Stimulated activated CD4-positive, alpha-beta T cell treated with anti-CD3 and anti-CD28 coated beads, Interleukin-4, amount 100 ng/mL, for 48 hours (primary cell): Measurements from ENCODE around the gene CD164L2.
A peak's percentile ranks its signal among the peaks of the same experiment; 100 is the strongest.

Experiments used
- DNase-seq, 2 donors: peaks; one replicate each; pipeline ENCODE4 v3.0.0-alpha.2; 2020; ENCODE audit warnings: low read depth in 2 of 2

Gene CD164L2

GRCh38 chr1:27363766-27364695 lies 19.1 kb downstream of the CD164L2 start:
- no peak for DNase-seq

- no peak for DNase-seq
These were observed 21.6 kb downstream of the CD164L2 start for GRCh38 chr1:27361553-27361952.

DNA sequence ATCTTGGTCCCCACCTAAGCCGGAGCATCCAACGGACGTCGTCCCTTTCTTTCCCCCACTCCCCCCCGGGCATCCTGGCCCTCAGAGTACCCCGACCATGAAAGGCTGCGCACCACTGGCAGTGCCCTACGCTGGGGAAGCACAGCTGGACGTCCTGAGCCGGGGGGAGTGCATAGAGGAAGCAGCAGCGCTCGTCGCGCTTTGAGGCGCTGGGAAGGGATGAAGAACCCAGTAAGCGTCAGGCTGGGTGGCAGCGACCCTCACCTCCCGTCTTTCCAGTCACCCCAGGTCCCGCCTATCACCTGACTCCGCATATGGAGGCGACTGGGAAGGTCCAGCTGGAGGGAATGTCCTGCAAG lies 22.1 kb downstream of the CD164L2 start:
- DNase-seq: no peak

GRCh38 chr1:27360159-27361043 lies 22.7 kb downstream of the CD164L2 start:
- DNase-seq: no peak

DNA sequence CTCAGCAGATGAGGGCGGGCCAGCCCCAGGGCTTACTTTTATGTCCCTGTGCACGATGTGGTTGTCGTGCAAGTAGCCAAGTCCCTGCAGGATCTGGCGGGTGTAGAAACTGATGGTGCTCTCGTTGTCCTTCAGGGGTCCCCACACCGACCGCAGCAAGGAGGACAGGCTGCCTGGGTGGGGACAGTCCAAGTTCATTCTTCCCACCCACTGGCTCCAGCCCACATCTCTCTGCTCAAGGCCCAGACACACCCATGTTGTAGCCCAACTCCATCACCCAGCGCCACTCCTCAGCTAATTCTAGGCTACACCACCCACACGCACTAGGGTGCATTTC lies 23.3 kb downstream of the CD164L2 start:
- no peak for DNase-seq

- no peak for DNase-seq
These were observed 24.2 kb downstream of the CD164L2 start for GRCh38 chr1:27358928-27359313.

- DNase-seq: no peak
These were observed 24.9 kb downstream of the CD164L2 start for GRCh38 chr1:27358038-27358927.

DNA sequence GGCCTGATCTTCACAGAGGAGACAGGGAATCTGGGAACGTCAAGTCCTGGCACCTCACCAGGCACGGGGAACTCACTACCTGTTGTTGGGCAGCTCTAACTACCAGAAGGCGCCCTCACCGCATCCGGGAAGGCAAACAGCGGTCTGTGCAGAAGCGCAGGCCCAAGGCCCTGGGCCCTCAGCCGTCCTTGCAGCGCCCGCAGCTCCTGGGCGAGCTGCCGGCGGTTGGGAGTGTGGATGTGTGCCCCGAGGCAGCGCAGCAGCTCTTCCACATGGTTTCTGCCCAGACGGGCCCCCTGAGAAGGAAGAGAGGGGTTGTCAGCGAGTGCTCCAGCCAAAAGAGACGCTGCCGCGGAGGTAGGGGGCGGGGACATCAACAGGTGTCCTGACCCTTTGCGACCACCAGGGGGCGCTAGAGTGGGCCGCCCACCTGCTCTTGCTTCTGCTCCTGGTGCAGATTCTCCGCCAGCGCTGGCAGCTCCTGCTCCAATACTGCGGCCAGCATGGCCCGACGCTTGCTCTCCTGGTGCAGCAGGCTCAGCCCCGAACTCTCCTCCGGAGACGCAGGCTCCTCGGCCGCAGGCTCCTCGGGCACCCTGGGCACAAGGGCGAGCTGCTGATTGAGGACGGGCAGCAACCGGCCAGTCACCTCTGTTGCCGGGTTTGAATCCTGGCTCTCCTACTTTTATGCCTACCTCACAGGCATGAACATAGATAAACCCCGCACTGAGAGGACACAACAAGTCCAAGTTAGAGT lies 25.7 kb downstream of the CD164L2 start:
- DNase-seq: peak; percentile 69 to 77

- DNase-seq: no peak
These were observed 26.4 kb downstream of the CD164L2 start for GRCh38 chr1:27356619-27357280.

GRCh38 chr1:27356277-27356618 lies 26.9 kb downstream of the CD164L2 start:
- no peak for DNase-seq

DNA sequence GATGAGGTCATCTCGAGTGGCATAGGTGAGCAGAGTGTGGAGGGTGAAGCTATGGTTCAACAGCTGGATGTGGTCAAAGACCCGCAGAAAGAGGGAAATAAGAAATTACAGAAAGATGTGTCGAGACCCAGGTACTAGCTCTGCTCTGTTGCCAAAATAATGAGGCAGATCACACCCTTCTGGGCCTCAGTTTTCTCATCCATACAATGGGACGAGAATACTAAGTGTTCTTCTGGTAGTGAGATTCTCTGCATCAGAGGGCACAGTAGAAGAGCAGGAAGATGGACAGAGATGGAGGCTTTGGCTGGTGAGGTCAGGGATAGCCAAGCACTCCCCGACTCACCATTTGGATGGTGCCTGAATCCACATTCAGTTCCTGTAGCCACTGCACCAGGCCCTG lies 27.4 kb downstream of the CD164L2 start:
- no peak for DNase-seq

- no peak for DNase-seq
These were observed 29.5 kb downstream of the CD164L2 start for GRCh38 chr1:27353629-27354028.

DNA sequence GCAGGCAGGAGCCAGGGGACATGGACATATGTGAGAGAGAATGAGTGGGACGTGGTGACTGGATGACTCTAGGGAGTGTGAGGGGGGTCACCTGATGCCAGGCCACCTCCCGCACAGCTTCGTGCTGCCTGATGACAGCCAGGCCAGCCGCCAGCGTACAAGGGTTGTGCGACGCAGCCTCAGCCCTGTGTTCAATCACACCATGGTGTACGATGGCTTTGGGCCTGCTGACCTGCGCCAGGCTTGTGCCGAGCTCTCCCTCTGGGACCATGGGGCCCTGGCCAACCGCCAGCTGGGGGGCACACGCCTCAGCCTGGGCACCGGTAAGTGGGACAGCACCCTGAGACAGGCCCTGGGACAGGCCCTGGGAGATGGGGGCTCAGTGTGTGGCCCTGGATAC lies 30.0 kb downstream of the CD164L2 start:
- DNase-seq: no peak

DNA sequence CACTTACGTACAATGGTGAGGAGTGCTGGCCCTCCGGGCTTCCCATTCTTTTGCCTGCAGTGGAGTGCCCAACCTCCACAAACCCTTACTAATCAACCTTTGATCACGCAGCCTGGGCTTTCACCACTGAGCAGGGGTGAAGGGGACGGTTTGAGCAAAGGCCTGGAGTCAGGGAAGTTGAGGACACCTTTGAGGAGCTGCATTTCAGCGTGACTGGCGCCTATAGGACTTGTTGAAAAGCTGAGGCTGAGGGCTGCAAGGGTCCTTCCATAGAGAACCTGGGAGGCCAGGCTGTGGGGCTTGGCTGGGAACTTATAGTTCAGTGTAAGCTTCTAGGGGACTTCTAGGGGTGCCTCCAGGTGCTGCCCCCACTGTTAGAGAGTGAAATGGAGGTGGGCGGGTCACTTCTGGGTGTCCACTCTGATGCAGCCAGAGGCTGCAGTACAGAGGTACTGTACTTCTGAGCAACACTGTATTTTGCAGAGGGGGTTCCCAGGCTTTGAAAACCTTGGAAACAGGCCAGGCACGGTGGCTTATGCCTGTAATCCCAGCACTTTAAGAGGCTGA lies 31.5 kb downstream of the CD164L2 start:
- DNase-seq: no peak

- no peak for DNase-seq
These were observed 32.2 kb downstream of the CD164L2 start for GRCh38 chr1:27350663-27351540.

GRCh38 chr1:27349784-27350662 lies 33.1 kb downstream of the CD164L2 start:
- no peak for DNase-seq

DNA sequence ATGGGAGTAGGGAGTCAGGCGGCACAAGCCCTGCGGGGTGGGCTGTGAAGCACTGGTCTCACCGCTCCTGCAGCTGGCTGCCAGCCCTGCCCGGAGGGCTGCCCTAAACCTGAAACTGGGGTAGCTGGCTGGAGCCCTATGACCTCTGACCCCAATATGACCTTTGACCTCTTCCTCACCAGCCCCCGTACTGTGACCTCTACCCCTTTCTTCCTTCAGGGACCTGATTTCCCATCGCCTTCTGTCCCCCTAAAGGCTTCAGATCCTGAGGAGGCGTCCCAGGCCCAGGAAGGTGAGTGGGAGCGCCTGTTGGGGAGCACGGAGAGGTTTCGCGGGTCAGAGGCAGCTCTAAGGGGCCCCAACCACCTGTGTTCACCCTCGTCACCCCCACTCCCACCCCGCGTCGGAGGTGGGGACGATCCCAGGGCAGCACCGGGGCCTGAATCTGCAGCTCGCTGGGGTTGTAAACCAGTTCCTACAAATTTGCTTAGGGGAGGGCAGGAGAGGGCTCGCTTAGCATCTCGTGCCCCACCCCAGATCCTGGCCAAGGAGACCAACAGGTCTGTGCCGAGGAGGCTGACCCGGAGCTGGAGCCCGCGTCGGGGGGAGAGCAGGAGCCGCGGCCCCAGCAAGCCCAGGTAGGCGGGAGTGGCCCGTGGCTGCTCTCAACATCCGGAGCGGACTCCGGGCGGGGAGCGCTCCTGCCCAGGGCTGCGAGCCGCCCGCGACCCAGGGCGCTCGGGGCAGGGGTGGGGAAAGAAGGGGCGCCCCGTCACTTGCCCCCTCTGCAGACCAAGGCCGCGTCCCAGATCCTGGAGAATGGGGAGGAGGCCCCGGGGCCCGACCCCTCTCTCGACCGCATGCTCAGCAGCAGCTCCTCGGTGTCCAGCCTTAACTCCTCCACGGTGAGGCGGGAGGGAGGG lies 34.0 kb downstream of the CD164L2 start:
- no peak for DNase-seq
